Mucosa of rectum (tissue), 2 donors: Measurements from ENCODE around the gene TNNI3K.

Experiments used
- H3K27ac ChIP-seq, 2 donors: one replicate each; pipeline ENCODE4 v1.7.0; 2013; ENCODE audit warnings: inconsistent platforms in 2 of 2, low read depth in 2 of 2, low read length in 2 of 2
- H3K27me3 ChIP-seq, 2 donors: one replicate each; pipeline ENCODE4 v1.7.0; 2013; ENCODE audit warnings: low read length in 2 of 2; ENCODE audit not compliant: control insufficient read depth in 2 of 2, insufficient read depth in 2 of 2
- H3K36me3 ChIP-seq, 2 donors: one replicate each; pipeline ENCODE4 v1.7.0; 2013; ENCODE audit warnings: low read length in 2 of 2; ENCODE audit not compliant: control insufficient read depth in 2 of 2, insufficient read depth in 2 of 2
- H3K4me1 ChIP-seq, 2 donors: one replicate each; pipeline ENCODE4 v1.7.0; 2013; ENCODE audit warnings: low read length in 2 of 2, mild to moderate bottlenecking in 1 of 2; ENCODE audit not compliant: control insufficient read depth in 2 of 2, insufficient read depth in 2 of 2
- H3K4me3 ChIP-seq, 2 donors: one replicate each; pipeline ENCODE4 v1.7.0; 2013; ENCODE audit warnings: low read length in 2 of 2
- H3K9ac ChIP-seq, 2 donors: one replicate each; pipeline ENCODE4 v1.7.0; 2013; ENCODE audit warnings: low read length in 2 of 2, low read depth in 1 of 2, mild to moderate bottlenecking in 1 of 2
- H3K9me3 ChIP-seq, 2 donors: one replicate each; pipeline ENCODE4 v1.7.0; 2013; ENCODE audit warnings: low read length in 2 of 2; ENCODE audit not compliant: control insufficient read depth in 2 of 2
- donor health status: healthy.
- donor health status: Normal muscosa, but diverticular disease.

TNNI3K gene

DNA sequence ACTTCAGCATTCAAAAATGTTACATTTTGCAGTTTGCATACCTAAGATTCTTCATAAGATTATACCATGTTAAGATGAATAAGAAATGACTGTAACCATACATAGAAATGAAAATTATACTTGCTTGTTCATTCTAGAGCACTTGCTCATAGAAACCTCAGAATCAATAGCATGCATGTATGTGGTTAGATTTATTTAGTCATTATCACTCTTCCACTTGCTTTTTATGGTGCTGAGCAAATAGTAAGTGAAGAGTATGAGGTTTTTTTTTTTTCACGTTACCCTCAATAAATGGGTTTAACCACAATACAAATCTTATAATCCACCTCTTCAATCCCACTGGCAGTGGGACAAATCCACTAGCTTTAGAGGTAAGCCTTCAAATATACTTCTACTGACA lies 192.5 kb downstream of the TNNI3K start:
- H3K27me3 ChIP-seq: no peaks in the 10 kb centered on the region
- H3K36me3 ChIP-seq: no peaks in the 10 kb centered on the region
- no peaks in the 10 kb centered on the region for H3K4me1 ChIP-seq
- H3K27ac ChIP-seq: no peak overlapping the region
- H3K9me3 ChIP-seq: no peaks in the 10 kb centered on the region
- no peak overlapping the region for H3K4me3 ChIP-seq
- no peak overlapping the region for H3K9ac ChIP-seq

DNA sequence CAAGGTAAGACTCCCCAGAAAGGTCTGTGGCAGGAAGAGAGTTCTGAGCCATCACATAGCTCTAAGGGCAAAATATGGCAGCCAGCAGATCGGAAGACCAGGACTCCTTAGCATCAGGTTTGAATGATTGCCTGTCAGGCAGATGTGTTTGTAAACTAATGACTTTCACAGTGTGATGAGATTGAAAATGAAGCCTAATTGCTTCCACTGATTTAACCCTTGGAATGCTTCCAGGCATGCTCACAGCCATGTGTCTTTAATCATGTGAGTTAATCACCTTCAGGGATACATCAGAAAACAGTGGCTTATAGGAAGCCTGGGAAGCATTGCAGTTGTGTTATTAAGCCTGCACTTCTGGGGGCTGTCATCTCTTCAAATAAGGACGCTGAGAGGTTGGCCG lies 194.4 kb downstream of the TNNI3K start:
- Histone ChIP-seq H3K9me3 (no peaks in the 10 kb centered on the region), H3K36me3 (no peaks in the 10 kb centered on the region), H3K4me1 (no peaks in the 10 kb centered on the region), H3K27me3 (no peaks in the 10 kb centered on the region), H3K4me3 (no peak overlapping the region), H3K9ac (no peak overlapping the region), H3K27ac (no peak overlapping the region)

DNA sequence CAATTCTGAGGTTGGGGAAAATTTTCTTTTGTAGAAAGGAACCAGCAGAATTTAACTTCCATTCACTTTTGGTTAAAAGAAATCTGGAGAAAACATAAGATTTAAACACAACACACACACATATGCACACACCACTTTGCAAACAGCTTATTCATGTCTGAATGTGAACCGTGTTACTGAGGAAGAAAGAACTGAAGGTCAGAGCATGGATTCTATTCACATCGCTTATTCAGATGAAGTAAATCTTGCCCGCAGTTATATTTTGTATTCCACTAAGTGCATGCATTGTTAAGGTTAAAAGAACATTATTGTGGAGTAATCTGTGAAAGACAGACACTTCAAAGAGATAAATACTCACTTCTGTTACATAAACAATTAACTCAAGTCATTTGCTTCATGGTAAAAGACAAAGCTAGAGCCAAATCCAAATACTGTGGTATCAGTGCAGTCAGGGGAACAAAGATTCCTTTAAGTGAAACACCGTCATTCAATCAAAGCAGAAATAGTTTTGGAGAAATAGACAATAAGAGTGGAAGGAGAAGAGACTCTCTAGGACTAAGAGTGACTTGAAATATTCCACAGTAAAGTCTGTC lies 195.3 kb downstream of the TNNI3K start:
- no peaks in the 10 kb centered on the region for H3K27me3 ChIP-seq
- no peak overlapping the region for H3K27ac ChIP-seq
- H3K4me3 ChIP-seq: no peak overlapping the region
- H3K9me3 ChIP-seq: no peaks in the 10 kb centered on the region
- no peak overlapping the region for H3K9ac ChIP-seq
- no peaks in the 10 kb centered on the region for H3K4me1 ChIP-seq
- H3K36me3 ChIP-seq: no peaks in the 10 kb centered on the region

DNA sequence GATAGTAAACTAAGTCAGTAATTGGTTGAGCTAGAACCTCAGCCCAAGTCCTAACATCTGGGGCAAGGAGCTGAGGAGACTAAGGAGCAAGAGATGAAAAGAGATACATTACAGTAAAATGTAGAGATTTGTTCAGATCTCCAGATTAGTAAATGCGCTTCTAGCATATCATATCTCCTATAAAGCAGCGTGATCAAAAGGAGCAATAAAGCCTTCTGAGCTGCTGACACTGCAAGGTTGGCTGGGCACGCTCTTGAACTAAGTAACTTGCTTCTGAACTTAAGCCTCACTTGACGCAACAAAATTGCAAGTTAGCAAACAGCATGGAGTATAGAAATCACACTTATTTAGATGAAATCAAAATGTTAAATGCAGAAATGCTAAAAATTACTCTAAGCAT lies 196.3 kb downstream of the TNNI3K start:
- Histone ChIP-seq H3K9ac (no peak overlapping the region), H3K4me1 (no peaks in the 10 kb centered on the region), H3K9me3 (no peaks in the 10 kb centered on the region), H3K36me3 (no peaks in the 10 kb centered on the region), H3K27me3 (no peaks in the 10 kb centered on the region), H3K4me3 (no peak overlapping the region), H3K27ac (no peak overlapping the region)

DNA sequence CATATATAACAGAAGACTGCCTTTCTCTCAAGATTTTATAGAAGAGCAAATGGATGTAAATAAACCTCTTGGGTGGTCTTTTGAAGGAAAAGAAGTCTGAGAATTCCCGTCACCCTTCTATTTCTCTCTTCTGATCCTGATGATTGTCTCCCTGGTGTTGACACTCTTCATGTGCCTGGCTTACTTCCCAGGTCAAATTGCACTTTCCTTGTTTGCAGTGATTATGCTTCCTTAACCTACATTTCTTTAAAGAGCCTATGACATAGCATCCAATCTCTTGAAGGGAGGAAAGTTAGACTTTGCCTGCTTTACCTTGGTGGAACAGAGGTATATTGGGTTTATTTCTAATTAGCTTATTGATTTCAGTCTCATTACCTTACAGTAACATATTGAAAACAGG lies 197.1 kb downstream of the TNNI3K start:
- no peak overlapping the region for H3K27ac ChIP-seq

GRCh38 chr1:74434321-74434720 lies 199.1 kb downstream of the TNNI3K start:
- Histone ChIP-seq H3K4me3 (no peak overlapping the region), H3K4me1 (no peaks in the 10 kb centered on the region)

More for the DNA sequence above, 197.1 kb downstream of the TNNI3K start:
- Histone ChIP-seq H3K36me3 (no peaks in the 10 kb centered on the region), H3K9me3 (no peaks in the 10 kb centered on the region), H3K27me3 (no peaks in the 10 kb centered on the region), H3K4me3 (no peak overlapping the region), H3K9ac (no peak overlapping the region), H3K4me1 (no peaks in the 10 kb centered on the region)

GRCh38 chr1:74436078-74436477 lies 200.9 kb downstream of the TNNI3K start:
- H3K4me3 ChIP-seq: no peak overlapping the region
- H3K9me3 ChIP-seq: no peaks in the 10 kb centered on the region
- H3K9ac ChIP-seq: no peak overlapping the region
- H3K36me3 ChIP-seq: no peaks in the 10 kb centered on the region
- H3K27ac ChIP-seq: no peak overlapping the region
- H3K27me3 ChIP-seq: no peaks in the 10 kb centered on the region
- H3K4me1 ChIP-seq: no peaks in the 10 kb centered on the region

More at GRCh38 chr1:74434321-74434720, 199.1 kb downstream of the TNNI3K start:
- H3K27ac ChIP-seq: no peak overlapping the region
- H3K27me3 ChIP-seq: no peaks in the 10 kb centered on the region
- H3K9me3 ChIP-seq: no peaks in the 10 kb centered on the region
- no peak overlapping the region for H3K9ac ChIP-seq
- H3K36me3 ChIP-seq: no peaks in the 10 kb centered on the region

- H3K4me3 ChIP-seq: no peak overlapping the region
- no peaks in the 10 kb centered on the region for H3K9me3 ChIP-seq
- H3K36me3 ChIP-seq: no peaks in the 10 kb centered on the region
- no peak overlapping the region for H3K9ac ChIP-seq
- H3K27ac ChIP-seq: no peak overlapping the region
- no peaks in the 10 kb centered on the region for H3K4me1 ChIP-seq
- H3K27me3 ChIP-seq: no peaks in the 10 kb centered on the region
Observed at GRCh38 chr1:74437035-74437434, 201.8 kb downstream of the TNNI3K start.

GRCh38 chr1:74452035-74452434 lies 216.8 kb downstream of the TNNI3K start:
- no peaks in the 10 kb centered on the region for H3K4me1 ChIP-seq

GRCh38 chr1:74453277-74453676 lies 218.1 kb downstream of the TNNI3K start:
- H3K27ac ChIP-seq: no peak overlapping the region
- no peaks in the 10 kb centered on the region for H3K9me3 ChIP-seq
- H3K36me3 ChIP-seq: no peaks in the 10 kb centered on the region
- no peaks in the 10 kb centered on the region for H3K4me1 ChIP-seq
- no peak overlapping the region for H3K4me3 ChIP-seq
- H3K9ac ChIP-seq: no peak overlapping the region
- no peaks in the 10 kb centered on the region for H3K27me3 ChIP-seq

More at GRCh38 chr1:74452035-74452434, 216.8 kb downstream of the TNNI3K start:
- Histone ChIP-seq H3K4me3 (no peak overlapping the region), H3K36me3 (no peaks in the 10 kb centered on the region), H3K27me3 (no peaks in the 10 kb centered on the region), H3K27ac (no peak overlapping the region), H3K9me3 (no peaks in the 10 kb centered on the region), H3K9ac (no peak overlapping the region)

DNA sequence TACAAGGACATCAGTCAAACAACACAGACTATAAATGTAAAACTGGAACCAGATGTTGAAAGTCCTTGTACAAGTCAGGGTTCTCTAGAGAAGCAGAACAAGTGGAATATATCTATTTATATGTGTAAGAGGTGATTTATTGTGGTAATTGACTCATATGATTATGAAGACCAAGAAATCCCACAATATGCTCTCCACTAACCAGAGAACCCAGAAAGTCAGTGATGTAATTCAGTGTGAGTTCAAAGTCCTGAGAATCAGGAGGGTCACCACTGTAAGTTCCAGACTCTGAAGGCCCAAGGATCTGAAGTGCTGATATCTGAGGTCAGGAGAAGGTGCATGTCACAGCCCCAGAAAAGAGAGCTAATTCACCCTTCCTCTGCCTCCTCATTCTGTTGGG lies 220.2 kb downstream of the TNNI3K start:
- Histone ChIP-seq H3K4me3 (no peak overlapping the region), H3K9me3 (no peaks in the 10 kb centered on the region), H3K9ac (no peak overlapping the region), H3K36me3 (no peaks in the 10 kb centered on the region), H3K4me1 (no peaks in the 10 kb centered on the region), H3K27ac (no peak overlapping the region), H3K27me3 (no peaks in the 10 kb centered on the region)
